ENCODE measurements around the gene EXT2. TPM values are rescaled to one million over a fixed set of nuclear protein-coding genes. Genes with fewer than 3 reads are reported as not detected.

The EXT2 gene
- total RNA-seq, 1 experiment from 2014 or later = 42.9 TPM

GRCh38 chr11:44150401-44150800 is 54.9 kb downstream of the EXT2 start:
- no peaks in the 10 kb centered on the region for H4K20me1 ChIP-seq (ENCODE audit: control insufficient read depth, insufficient read depth, insufficient read length)
- no peak overlapping the region for H2BK20ac ChIP-seq (ENCODE audit: low read depth, low read length, poor library complexity, severe bottlenecking)
- H2BK120ac ChIP-seq (ENCODE audit: low read depth, low read length, poor library complexity, severe bottlenecking) = no peak overlapping the region
- no peak overlapping the region for H3K23ac ChIP-seq (ENCODE audit: insufficient read length, low read depth, low read length)
- H3K9ac ChIP-seq (ENCODE audit: extremely low read depth, insufficient read length, low read length) = no peak overlapping the region
- H3K18ac ChIP-seq (ENCODE audit: insufficient read length, low read depth, low read length) = no peak overlapping the region
- no peaks in the 10 kb centered on the region for H3K27me3 Mint-ChIP-seq (ENCODE audit: low read depth)
- H3K79me1 ChIP-seq (ENCODE audit: insufficient read depth, low read depth, low read length, poor library complexity, severe bottlenecking) = no peaks in the 10 kb centered on the region
- no peak overlapping the region for H2BK12ac ChIP-seq (ENCODE audit: insufficient read length, low read depth, low read length)
- no peaks in the 10 kb centered on the region for H3K4me1 ChIP-seq (ENCODE audit: insufficient read depth, low read length)
- H3K23me2 ChIP-seq (ENCODE audit: insufficient read length, low read depth, low read length, poor library complexity, severe bottlenecking) = no peaks in the 10 kb centered on the region
- no peak overlapping the region for H2BK5ac ChIP-seq (ENCODE audit: insufficient read length, low read length)
- no peak overlapping the region for H2BK15ac ChIP-seq (ENCODE audit: low read depth, low read length)
- H3K14ac ChIP-seq (ENCODE audit: insufficient read depth, low read length) = no peak overlapping the region
- H3K4me3 Mint-ChIP-seq = no peak overlapping the region
- H3K36me3 Mint-ChIP-seq (ENCODE audit: insufficient read depth in 1 of 3, low read depth in 3 of 3) = peaks cover 21 to 31% (median 26%) of the 10 kb centered on the region in 3 experiments; a peak in 6 of 7 replicates
- peaks cover 2% of the 10 kb centered on the region in 2 experiments; a peak in 2 of 5 replicates for H3K9me3 Mint-ChIP-seq
- H4K5ac ChIP-seq (ENCODE audit: insufficient read length, low read depth, low read length) = no peak overlapping the region
- no peaks in the 10 kb centered on the region for H3K27me3 ChIP-seq (ENCODE audit: insufficient read depth, low read length)
- H3K27ac ChIP-seq (ENCODE audit: insufficient read length, low read depth, low read length) = no peak overlapping the region
- no peak overlapping the region for H4K8ac ChIP-seq (replicated peaks; ENCODE audit: insufficient read length, low read depth, low read length)
- H3T11ph ChIP-seq (ENCODE audit: low read length) = no peak overlapping the region
- H3K79me2 ChIP-seq (ENCODE audit: insufficient read depth, low read length) = no peaks in the 10 kb centered on the region
- no peak for DNase-seq
- TF ChIP-seq, protein P1, sequence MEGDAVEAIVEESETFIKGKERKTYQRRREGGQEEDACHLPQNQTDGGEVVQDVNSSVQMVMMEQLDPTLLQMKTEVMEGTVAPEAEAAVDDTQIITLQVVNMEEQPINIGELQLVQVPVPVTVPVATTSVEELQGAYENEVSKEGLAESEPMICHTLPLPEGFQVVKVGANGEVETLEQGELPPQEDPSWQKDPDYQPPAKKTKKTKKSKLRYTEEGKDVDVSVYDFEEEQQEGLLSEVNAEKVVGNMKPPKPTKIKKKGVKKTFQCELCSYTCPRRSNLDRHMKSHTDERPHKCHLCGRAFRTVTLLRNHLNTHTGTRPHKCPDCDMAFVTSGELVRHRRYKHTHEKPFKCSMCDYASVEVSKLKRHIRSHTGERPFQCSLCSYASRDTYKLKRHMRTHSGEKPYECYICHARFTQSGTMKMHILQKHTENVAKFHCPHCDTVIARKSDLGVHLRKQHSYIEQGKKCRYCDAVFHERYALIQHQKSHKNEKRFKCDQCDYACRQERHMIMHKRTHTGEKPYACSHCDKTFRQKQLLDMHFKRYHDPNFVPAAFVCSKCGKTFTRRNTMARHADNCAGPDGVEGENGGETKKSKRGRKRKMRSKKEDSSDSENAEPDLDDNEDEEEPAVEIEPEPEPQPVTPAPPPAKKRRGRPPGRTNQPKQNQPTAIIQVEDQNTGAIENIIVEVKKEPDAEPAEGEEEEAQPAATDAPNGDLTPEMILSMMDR (conservative IDR thresholded peaks at IDR 0.05) = no peak
- no peak overlapping the region for H3K4ac ChIP-seq (ENCODE audit: low read depth, low read length)
- H3K4me1 Mint-ChIP-seq = peaks cover 0 to 3% of the 10 kb centered on the region in 2 experiments; a peak in 1 of 4 replicates
- H3K9me3 ChIP-seq (ENCODE audit: control insufficient read depth, low read depth, low read length) = no peaks in the 10 kb centered on the region
- H2AK5ac ChIP-seq (ENCODE audit: insufficient read length, low read length) = no peak overlapping the region
- H3K56ac ChIP-seq (ENCODE audit: insufficient read length, low read depth, low read length) = no peak overlapping the region
- WGBS (ENCODE audit: extremely low coverage, insufficient read length, low lambda C conversion rate) = no CpG with 5 or more reads among the region's 1 CpG
- no peak overlapping the region for H4K91ac ChIP-seq (ENCODE audit: insufficient read length, low read depth, low read length)
- H3K27ac Mint-ChIP-seq = no peak overlapping the region
- H3K4me2 ChIP-seq (ENCODE audit: insufficient read depth, insufficient read length, low read length) = no peak overlapping the region
- H2AFZ ChIP-seq (ENCODE audit: low read length) = no peak overlapping the region
